Suprapubic skin (tissue), 4 donors: ENCODE measurements around the gene POLR3C. TPM values are rescaled to one million over a fixed set of nuclear protein-coding genes. Genes with fewer than 3 reads are reported as not detected.

ENCODE experiments used
- DNase-seq, 2 donors: peaks; one replicate each; pipeline ENCODE4 v3.0.0-alpha.2; 2019; ENCODE audit warnings: low spot score in 2 of 2
- H3K27ac ChIP-seq: fragments of 200-600 bp; sonication (generic); one replicate; pipeline ENCODE4 v1.5.1; 2019
- H3K27me3 ChIP-seq: fragments of 200-600 bp; sonication (generic); one replicate; pipeline ENCODE4 v1.5.1; 2019
- H3K36me3 ChIP-seq: fragments of 200-600 bp; sonication (generic); one replicate; pipeline ENCODE4 v1.5.1; 2019
- H3K4me1 ChIP-seq: fragments of 200-600 bp; sonication (generic); one replicate; pipeline ENCODE4 v1.5.1; 2019
- H3K4me3 ChIP-seq: fragments of 200-600 bp; sonication (generic); one replicate; pipeline ENCODE4 v1.5.1; 2019; ENCODE audit warnings: mild to moderate bottlenecking
- H3K9me3 ChIP-seq: fragments of 200-600 bp; sonication (generic); one replicate; pipeline ENCODE4 v1.5.1; 2019
- EP300 ChIP-seq: sonication (generic); formaldehyde crosslinking; IDR thresholded peaks from one replicate; pipeline ENCODE4 v1.6.1; 2017; ENCODE audit warnings: antibody characterized with exemption
- POLR2A ChIP-seq, 2 donors: fragments of 450-650 bp; IDR thresholded peaks; one replicate each; pipeline ENCODE4 v1.6.1; 2017; ENCODE audit warnings: antibody characterized with exemption in 2 of 2, mild to moderate bottlenecking in 2 of 2, moderate library complexity in 2 of 2
- POLR2AphosphoS5 ChIP-seq, 3 donors: sonication (generic); formaldehyde crosslinking; IDR thresholded peaks; one replicate each; pipeline ENCODE4 v1.6.1; 2017; ENCODE audit warnings: antibody characterized with exemption in 3 of 3
- WGBS: methylation state at CpG from one replicate; pipeline ENCODE4 v1.1.5; 2018; 5-methylcytosine and 5-hydroxymethylcytosine counted together
- total RNA-seq, 4 donors: library from RNA; depleted of rRNA; stranded (reverse); fragments of >200 nt; gene quantifications; one replicate each; pipeline ENCODE4 v1.1.0, GENCODE V29; 2016
- TF ChIP-seq, protein P1 (sequence below), 2 donors: fragments of 200-600 bp in 1 of 2; fragments of 450-650 bp in 1 of 2; sonication (generic) in 1 of 2; IDR thresholded peaks; one replicate each; pipeline ENCODE4 v1.5.1; 2016 to 2019; ENCODE audit warnings: antibody characterized with exemption in 2 of 2, mild to moderate bottlenecking in 1 of 2, moderate library complexity in 1 of 2

POLR3C gene
- total RNA-seq, 4 donors from 2014 or later, result 22.5 to 40.8 (median 24.8) TPM

DNA sequence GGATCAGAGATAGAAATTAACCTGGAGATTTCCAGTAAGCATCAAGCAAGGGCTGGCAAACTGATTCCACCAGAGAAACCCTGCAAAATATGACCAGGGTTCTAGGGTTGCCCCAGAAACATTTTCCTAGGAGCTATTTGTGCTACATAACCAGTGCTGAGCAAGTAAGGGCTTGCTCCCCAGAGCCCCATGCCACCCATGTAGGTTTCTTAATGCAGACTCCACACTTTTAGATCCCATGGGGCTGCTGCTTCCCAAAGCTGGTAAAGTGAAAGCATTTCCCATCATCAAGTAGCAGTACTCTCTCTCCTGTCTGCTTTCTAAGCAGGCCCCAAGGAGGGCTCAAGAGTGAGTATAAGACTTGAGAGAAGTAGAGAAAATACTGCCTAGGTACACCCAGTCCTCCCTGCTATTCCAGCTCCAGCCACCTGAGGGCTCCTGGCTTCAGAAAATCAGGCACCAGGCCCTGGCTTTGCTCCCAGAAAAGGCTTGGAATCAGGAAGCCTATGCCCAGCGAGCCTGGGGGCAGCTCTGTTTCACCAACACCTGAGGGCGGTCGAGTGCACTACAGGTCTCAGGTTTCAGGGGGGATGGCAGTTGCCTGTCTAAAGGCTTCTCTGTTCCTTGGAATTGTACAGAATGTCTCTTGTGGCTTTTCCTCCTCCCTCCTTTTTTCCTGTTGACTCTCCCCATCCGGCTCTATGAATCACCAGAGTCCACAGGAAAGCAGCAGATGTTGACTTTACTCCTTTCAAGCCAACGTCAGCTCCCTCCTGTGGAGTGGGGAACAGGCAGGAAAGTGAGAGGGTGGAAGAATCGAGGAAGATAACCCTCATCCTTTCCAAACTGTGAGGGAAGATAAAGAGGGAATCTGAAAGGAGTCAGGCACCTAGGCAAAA, 67.8 kb downstream of the POLR3C start:
- WGBS, result 3% methylated on average over 6 of the region's 6 CpGs
- peak overlapping the region; percentile 92 for H3K27ac ChIP-seq
- peaks cover 36% of the 10 kb centered on the region for H3K4me1 ChIP-seq
- H3K4me3 ChIP-seq, result peak overlapping the region; percentile 28
- TF ChIP-seq, protein P1, sequence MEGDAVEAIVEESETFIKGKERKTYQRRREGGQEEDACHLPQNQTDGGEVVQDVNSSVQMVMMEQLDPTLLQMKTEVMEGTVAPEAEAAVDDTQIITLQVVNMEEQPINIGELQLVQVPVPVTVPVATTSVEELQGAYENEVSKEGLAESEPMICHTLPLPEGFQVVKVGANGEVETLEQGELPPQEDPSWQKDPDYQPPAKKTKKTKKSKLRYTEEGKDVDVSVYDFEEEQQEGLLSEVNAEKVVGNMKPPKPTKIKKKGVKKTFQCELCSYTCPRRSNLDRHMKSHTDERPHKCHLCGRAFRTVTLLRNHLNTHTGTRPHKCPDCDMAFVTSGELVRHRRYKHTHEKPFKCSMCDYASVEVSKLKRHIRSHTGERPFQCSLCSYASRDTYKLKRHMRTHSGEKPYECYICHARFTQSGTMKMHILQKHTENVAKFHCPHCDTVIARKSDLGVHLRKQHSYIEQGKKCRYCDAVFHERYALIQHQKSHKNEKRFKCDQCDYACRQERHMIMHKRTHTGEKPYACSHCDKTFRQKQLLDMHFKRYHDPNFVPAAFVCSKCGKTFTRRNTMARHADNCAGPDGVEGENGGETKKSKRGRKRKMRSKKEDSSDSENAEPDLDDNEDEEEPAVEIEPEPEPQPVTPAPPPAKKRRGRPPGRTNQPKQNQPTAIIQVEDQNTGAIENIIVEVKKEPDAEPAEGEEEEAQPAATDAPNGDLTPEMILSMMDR (IDR thresholded peaks at IDR 0.05), result peak; percentile 85 to 93
- TF ChIP-seq POLR2AphosphoS5 (IDR thresholded peaks at IDR 0.05), result peak in 1 of 3 donors; percentile 71
- TF ChIP-seq EP300, result no peak
- no peak for TF ChIP-seq POLR2A (IDR thresholded peaks at IDR 0.05)
- H3K36me3 ChIP-seq, result no peaks in the 10 kb centered on the region
- DNase-seq, result peak; percentile 95 to 96
- H3K27me3 ChIP-seq, result no peaks in the 10 kb centered on the region
- H3K9me3 ChIP-seq, result no peaks in the 10 kb centered on the region

DNA sequence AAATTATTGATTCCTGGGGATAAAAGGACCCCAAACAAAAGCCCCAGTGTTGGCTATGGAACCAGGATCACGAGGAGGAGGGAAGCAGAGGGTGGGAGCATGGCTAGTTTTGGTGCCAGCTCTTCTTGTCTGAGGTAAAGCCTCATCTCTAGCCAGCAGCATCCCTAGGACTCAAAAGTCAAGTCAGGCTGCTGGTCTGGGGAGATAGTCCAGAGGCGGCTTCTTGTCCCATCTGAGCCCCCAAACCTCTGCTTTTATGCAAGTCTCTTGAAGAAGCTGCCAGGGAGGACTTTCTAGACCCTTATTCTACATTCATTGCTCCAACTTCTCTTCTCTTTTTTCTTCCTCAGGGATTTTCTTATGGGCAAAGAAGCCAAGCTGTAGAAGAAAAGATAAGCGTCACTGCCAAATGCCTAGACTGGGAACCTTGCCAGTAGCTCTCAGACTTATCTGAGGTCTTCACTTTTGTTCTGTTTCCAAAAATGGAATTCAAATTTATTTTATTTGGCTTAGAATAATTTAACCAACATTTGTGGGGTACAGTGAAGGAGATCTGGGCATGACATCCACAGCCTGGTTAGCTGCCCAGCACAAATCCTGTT, 68.6 kb downstream of the POLR3C start:
- DNase-seq, result no peak
- no peaks in the 10 kb centered on the region for H3K36me3 ChIP-seq
- TF ChIP-seq POLR2A (IDR thresholded peaks at IDR 0.05), result no peak
- TF ChIP-seq POLR2AphosphoS5 (IDR thresholded peaks at IDR 0.05), result no peak
- TF ChIP-seq, protein P1 (IDR thresholded peaks at IDR 0.05), result no peak
- no peak for TF ChIP-seq EP300
- peak overlapping the region; percentile 28 for H3K4me3 ChIP-seq
- H3K9me3 ChIP-seq, result no peaks in the 10 kb centered on the region
- H3K4me1 ChIP-seq, result peaks cover 36% of the 10 kb centered on the region
- no peaks in the 10 kb centered on the region for H3K27me3 ChIP-seq
- 44% methylated on average over 3 of the region's 3 CpGs for WGBS
- H3K27ac ChIP-seq, result peak overlapping the region; percentile 92

DNA sequence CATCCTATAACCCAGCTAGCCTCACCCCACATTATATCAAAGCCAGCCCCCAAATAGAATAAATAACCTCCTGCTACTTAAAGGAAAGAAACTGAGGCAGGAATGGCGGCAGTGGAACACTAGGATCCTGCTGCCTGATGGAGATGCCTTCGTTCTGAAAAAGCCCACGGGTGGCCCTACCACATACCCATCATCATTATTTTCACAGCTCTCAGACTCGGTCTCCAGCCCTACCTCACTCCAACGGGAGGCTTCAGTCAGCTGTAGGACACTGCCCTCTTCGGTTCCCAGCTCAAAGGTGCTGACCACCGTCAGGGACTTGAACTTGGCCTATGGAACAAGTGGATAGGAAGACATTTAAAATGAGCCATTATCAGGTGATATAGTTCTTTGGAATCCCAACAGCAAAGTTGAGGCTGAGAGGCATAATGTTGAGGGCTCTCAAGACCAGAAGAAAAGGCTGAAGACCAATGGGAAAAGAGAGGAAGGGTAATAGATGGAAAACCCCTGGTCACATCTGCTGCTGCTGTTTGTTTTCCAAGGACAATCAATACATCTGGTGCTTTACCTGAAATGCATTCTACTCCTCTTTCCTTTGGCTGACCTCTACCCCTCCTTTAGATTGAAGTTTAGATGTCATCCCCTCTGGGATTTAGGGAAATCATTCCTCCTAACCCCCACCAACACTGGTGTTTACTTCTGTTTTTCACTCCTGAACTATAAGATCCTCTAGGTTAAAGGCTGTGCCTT, 69.5 kb downstream of the POLR3C start:
- no peak for DNase-seq
- H3K4me3 ChIP-seq, result no peak overlapping the region
- no peaks in the 10 kb centered on the region for H3K9me3 ChIP-seq
- H3K4me1 ChIP-seq, result peaks cover 36% of the 10 kb centered on the region
- TF ChIP-seq POLR2AphosphoS5 (IDR thresholded peaks at IDR 0.05), result no peak
- no peak for TF ChIP-seq POLR2A (IDR thresholded peaks at IDR 0.05)
- TF ChIP-seq, protein P1 (IDR thresholded peaks at IDR 0.05), result no peak
- TF ChIP-seq EP300, result no peak
- WGBS, result 84% methylated on average over 7 of the region's 7 CpGs
- no peaks in the 10 kb centered on the region for H3K27me3 ChIP-seq
- peak overlapping the region; percentile 92 for H3K27ac ChIP-seq
- H3K36me3 ChIP-seq, result no peaks in the 10 kb centered on the region

Other genes with a start within 250 kb of the POLR3C start
- 10 to 100 TPM; 17.7 to 42.8 (median 34.8) TPM for gene GPR89A, start 216.2 kb upstream of the POLR3C start, total RNA-seq
- 1 to 10 TPM; 1.4 to 7.8 (median 3.5) TPM for gene PDZK1, start 116.8 kb upstream of the POLR3C start, total RNA-seq
- not detected for gene CD160, start 104.7 kb upstream of the POLR3C start, total RNA-seq
- 10 to 100 TPM in 2 of 4 donors, 1 to 10 TPM in 2; 7.1 to 22.3 (median 12.2) TPM for gene RNF115, start 105 bp upstream of the POLR3C start, total RNA-seq
- gene NUDT17, start 21.4 kb downstream of the POLR3C start, total RNA-seq, result 1 to 10 TPM; 1.3 to 3.9 (median 2.1) TPM
- 10 to 100 TPM; 43.8 to 78.4 (median 49.4) TPM for gene PIAS3, start 34.9 kb downstream of the POLR3C start, total RNA-seq
- 10 to 100 TPM; 32.9 to 62.7 (median 37.1) TPM for gene ANKRD35, start 61.7 kb downstream of the POLR3C start, total RNA-seq
- 10 to 100 TPM in 1 of 4 donors, 1 to 10 TPM in 3; 1.6 to 15.6 (median 2.2) TPM for gene ITGA10, start 85.8 kb downstream of the POLR3C start, total RNA-seq
- 10 to 100 TPM; 23.3 to 35.9 (median 30.2) TPM for gene PEX11B, start 94.5 kb downstream of the POLR3C start, total RNA-seq
- gene RBM8A, start 103.3 kb downstream of the POLR3C start, total RNA-seq, result 100 to 1,000 TPM in 3 of 4 donors, 10 to 100 TPM in 1; 92.2 to 186 (median 134) TPM
- 10 to 100 TPM in 3 of 4 donors, 1 to 10 TPM in 1; 7.6 to 18.4 (median 11.3) TPM for gene LIX1L, start 133.8 kb downstream of the POLR3C start, total RNA-seq
- under 1 TPM in 3 of 4 donors, not detected in 1; 0.21 to 0.64 (median 0.45) TPM for gene ANKRD34A, start 140.4 kb downstream of the POLR3C start, total RNA-seq
- 10 to 100 TPM in 2 of 4 donors, 1 to 10 TPM in 2; 7.3 to 16.7 (median 11.9) TPM for gene POLR3GL, start 140.5 kb downstream of the POLR3C start, total RNA-seq
- gene TXNIP, start 172.4 kb downstream of the POLR3C start, total RNA-seq, result 1,000 to 10,000 TPM; 2,326 to 8,649 (median 2,541) TPM
- gene HJV, start 197.5 kb downstream of the POLR3C start, total RNA-seq, result not detected